GM13976 (cell line): ENCODE results near the gene CADM1.
A peak's percentile ranks its signal among the peaks of the same experiment; 100 is the strongest.

Source experiments
- DNase-seq: peaks from one replicate; pipeline ENCODE4 v3.0.0; 2012; ENCODE audit warnings: low spot score
- in situ Hi-C: fragments of 300-500 bp; cut with MboI; formaldehyde crosslinking; loops from one replicate; pipeline ENCODE4 v1.12.0; 2022; ENCODE audit warnings: low sequenced_read_pairs, mixed read lengths, inconsistent platforms; ENCODE audit not compliant: unreplicated experiment
- TF ChIP-seq, protein P1 (sequence below): IDR thresholded peaks from 2 replicates; pipeline ENCODE4 v1.5.1; 2012; ENCODE audit warnings: borderline replicate concordance, mild to moderate bottlenecking; ENCODE audit not compliant: insufficient read depth; ENCODE audit errors: extremely low read depth, missing control alignments, control extremely low read depth

CADM1 gene

DNA sequence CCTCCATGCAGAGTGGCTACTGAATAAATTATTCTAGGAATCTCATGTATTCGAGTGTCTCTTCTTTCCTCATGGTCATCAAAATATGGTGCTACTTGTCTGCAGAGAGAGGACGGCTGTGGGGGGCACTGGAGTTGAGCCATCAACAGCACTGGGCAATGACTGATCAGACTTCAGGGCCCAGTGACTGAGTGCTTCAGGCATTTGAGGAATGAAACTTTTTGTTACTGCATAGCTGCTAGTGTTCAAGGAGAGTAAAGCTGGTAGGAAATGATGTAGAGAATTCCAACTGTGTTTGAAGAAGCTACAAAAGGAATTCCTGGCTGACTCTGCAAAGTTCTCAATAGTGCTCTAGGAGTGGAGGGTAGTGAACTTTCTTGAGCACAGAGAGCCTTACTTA lies 277.7 kb downstream of the CADM1 start:
- in situ Hi-C loops = no loop called here
- TF ChIP-seq, protein P1, sequence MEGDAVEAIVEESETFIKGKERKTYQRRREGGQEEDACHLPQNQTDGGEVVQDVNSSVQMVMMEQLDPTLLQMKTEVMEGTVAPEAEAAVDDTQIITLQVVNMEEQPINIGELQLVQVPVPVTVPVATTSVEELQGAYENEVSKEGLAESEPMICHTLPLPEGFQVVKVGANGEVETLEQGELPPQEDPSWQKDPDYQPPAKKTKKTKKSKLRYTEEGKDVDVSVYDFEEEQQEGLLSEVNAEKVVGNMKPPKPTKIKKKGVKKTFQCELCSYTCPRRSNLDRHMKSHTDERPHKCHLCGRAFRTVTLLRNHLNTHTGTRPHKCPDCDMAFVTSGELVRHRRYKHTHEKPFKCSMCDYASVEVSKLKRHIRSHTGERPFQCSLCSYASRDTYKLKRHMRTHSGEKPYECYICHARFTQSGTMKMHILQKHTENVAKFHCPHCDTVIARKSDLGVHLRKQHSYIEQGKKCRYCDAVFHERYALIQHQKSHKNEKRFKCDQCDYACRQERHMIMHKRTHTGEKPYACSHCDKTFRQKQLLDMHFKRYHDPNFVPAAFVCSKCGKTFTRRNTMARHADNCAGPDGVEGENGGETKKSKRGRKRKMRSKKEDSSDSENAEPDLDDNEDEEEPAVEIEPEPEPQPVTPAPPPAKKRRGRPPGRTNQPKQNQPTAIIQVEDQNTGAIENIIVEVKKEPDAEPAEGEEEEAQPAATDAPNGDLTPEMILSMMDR = no peak
- DNase-seq = no peak

DNA sequence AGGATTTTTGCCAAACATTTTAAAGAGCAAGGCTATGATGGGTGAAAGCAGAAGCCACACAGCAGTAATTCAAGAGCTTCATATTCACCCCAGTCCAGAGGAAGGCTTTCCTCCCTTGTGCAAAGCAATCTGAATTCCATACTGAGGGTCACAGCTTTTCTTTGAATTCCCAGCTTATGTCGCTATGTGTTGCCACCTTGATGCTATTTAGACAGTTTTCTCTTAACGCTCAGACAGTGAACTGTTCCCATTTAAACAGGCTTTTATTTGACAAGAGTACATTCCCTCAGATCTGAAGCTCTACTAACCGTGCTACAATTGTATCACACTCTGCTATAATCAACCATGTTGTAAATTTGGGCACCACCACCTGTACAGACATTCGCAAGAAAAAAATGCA lies 279.7 kb downstream of the CADM1 start:
- in situ Hi-C loops = no loop called here
- no peak for DNase-seq
- TF ChIP-seq, protein P1 = no peak

DNA sequence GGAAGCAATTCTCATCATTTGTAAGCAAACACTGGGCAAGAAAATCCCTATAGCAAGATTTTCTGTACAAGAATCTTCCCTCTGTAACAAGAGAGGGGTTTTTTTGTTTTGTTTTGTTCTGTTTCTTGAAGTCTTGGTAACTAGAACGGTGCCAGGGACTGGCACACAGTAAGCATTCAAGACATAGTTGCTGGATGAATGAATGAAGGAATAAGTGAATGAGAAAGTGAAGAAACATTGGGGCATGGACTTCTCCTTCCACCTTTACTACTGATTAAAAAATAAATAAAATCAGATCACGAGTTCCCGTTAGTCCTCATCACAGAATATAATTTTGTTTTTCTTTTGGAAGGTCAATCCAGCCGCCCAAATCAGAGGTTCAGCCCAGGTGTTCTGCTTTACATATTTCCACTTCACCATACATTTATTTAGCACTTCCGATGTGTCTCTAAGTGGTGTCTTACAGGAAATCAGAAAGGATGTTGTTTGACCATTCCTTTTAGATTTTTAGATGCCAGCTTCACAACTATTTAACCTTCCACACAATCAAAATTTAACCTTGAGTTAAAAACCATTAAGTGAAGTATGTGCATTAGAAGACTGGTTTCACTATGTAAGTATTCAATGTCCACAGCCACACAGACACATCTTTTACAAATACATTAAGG lies 281.2 kb downstream of the CADM1 start:
- TF ChIP-seq, protein P1 = no peak
- in situ Hi-C loops = no loop called here

DNA sequence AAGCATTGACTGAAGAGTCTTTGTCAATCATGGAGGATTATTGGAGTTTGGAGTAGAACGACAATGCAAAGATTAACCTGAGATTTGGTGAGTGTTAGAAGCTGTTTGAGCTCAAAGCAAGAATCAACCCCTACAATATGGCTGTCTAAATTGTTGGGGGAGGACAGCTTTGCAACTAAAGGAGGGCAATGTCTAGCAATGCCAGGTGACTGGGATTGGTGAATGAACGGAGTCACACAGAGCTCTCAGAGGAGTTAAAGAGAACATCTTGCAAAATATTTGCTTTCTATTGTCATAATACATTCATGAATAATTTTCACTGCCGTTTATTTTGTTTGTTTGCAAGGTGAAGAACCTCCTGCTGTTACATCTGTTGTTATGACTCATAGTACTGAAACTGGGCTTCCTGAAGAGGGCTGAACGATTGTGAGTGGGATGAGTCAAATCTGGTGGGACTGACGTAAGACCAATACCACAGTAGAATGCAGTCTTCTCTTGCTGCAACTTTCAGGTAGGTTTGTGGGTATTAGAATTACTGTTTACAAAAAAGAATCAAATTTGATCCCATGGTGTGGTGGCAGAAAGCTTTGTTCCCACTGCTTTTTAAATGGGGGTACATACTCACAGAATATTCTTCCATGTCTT lies 281.9 kb downstream of the CADM1 start:
- DNase-seq = peak; percentile 43
- TF ChIP-seq, protein P1 = no peak
- in situ Hi-C loops = no loop called here

More for the DNA sequence above, 281.2 kb downstream of the CADM1 start:
- no peak for DNase-seq

DNA sequence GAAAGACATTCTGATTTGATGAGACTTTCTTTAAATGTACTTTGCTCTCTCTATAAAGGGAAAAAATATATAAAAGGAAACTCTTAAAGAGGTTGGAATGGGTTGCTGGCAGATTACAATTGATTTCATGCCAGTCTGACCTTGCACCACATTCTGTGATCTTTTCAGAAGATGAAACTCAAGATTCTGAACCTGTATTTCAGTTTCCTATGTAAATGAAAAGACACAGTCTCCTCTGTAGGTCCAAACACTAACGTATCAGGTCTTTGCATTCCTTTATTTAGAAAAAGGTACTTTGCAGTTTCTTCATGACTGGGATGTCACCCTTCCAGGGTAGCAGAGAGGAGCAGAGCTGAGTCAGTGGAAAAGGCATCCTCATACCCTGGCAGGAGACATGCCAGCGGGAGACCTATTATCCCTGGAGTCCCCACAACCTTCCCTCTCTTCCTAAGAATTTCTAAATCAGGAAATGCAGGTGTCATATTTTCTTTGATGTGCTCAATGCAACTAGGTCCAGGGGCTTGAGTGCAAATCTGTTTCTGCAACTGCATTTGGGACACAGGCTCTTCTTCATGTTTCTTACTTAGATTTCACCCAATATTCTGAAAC lies 282.6 kb downstream of the CADM1 start:
- no peak for DNase-seq
- TF ChIP-seq, protein P1 = no peak
- in situ Hi-C loops = no loop called here

DNA sequence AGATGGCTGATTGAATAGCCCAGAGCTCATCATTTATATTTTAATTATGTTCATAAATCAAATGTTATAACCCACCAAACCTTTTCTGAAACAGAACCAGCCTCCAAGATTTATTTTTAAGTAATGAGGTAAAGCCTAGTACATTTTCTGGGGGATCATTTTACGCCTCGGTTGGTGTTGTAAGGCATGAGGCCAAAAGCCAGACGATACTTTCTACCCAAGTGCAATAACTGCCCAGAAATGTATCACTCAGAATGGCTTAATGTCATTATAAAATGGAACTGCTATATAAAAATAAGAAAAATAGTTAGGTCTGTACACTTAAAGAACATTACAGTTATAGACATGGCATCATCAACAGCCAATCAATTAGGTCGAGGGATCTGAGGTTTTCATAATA lies 283.3 kb downstream of the CADM1 start:
- in situ Hi-C loops = no loop called here
- TF ChIP-seq, protein P1 = no peak

More for the DNA sequence above, 283.3 kb downstream of the CADM1 start:
- DNase-seq = no peak
